ENCODE measurements around the gene PROB1. TPM values are rescaled to one million over a fixed set of nuclear protein-coding genes. Genes with fewer than 3 reads are reported as not detected.

Gene PROB1
- total RNA-seq, 1 experiment from 2014 or later, result 3.4 TPM

GRCh38 chr5:139395844-139396640 is 1.1 kb upstream of the PROB1 start:
- Histone ChIP-seq H2BK120ac (ENCODE audit: low read depth, low read length, poor library complexity, severe bottlenecking) (no peak overlapping the region), H3T11ph (ENCODE audit: low read length) (no peak overlapping the region), H4K8ac (replicated peaks; ENCODE audit: insufficient read length, low read depth, low read length) (no peak overlapping the region), H3K9me3 (ENCODE audit: control insufficient read depth, low read depth, low read length) (no peaks in the 10 kb centered on the region), H2AK5ac (ENCODE audit: insufficient read length, low read length) (no peak overlapping the region), H3K23ac (ENCODE audit: insufficient read length, low read depth, low read length) (no peak overlapping the region), H3K4ac (ENCODE audit: low read depth, low read length) (no peak overlapping the region), H3K9ac (ENCODE audit: extremely low read depth, insufficient read length, low read length) (no peak overlapping the region), H3K56ac (ENCODE audit: insufficient read length, low read depth, low read length) (no peak overlapping the region), H2BK15ac (ENCODE audit: low read depth, low read length) (no peak overlapping the region), H3K27ac (ENCODE audit: insufficient read length, low read depth, low read length) (no peak overlapping the region), H3K4me2 (ENCODE audit: insufficient read depth, insufficient read length, low read length) (no peak overlapping the region), H2AFZ (ENCODE audit: low read length) (no peak overlapping the region), H3K79me1 (ENCODE audit: insufficient read depth, low read depth, low read length, poor library complexity, severe bottlenecking) (no peaks in the 10 kb centered on the region), H4K91ac (ENCODE audit: insufficient read length, low read depth, low read length) (no peak overlapping the region), H4K20me1 (ENCODE audit: control insufficient read depth, insufficient read depth, insufficient read length) (peaks cover 2% of the 10 kb centered on the region), H3K14ac (ENCODE audit: insufficient read depth, low read length) (no peak overlapping the region), H3K27me3 (ENCODE audit: insufficient read depth, low read length) (peaks cover 8% of the 10 kb centered on the region), H2BK5ac (ENCODE audit: insufficient read length, low read length) (no peak overlapping the region), H2BK12ac (ENCODE audit: insufficient read length, low read depth, low read length) (no peak overlapping the region), H3K79me2 (ENCODE audit: insufficient read depth, low read length) (no peaks in the 10 kb centered on the region), H3K23me2 (ENCODE audit: insufficient read length, low read depth, low read length, poor library complexity, severe bottlenecking) (peaks cover 22% of the 10 kb centered on the region), H3K18ac (ENCODE audit: insufficient read length, low read depth, low read length) (no peak overlapping the region), H3K4me1 (ENCODE audit: insufficient read depth, low read length) (peaks cover 4% of the 10 kb centered on the region; the same call in 1 of the 2 replicates), H4K5ac (ENCODE audit: insufficient read length, low read depth, low read length) (no peak overlapping the region), H2BK20ac (ENCODE audit: low read depth, low read length, poor library complexity, severe bottlenecking) (no peak overlapping the region)
- Mint-ChIP-seq H3K4me1 (peaks cover 19 to 33% of the 10 kb centered on the region in 2 experiments), H3K27ac (peak overlapping the region in 1 of 3 experiments; percentile 34; a peak in 1 of 7 replicates), H3K9me3 (no peaks in the 10 kb centered on the region), H3K4me3 (no peak overlapping the region), H3K36me3 (ENCODE audit: insufficient read depth in 1 of 3, low read depth in 3 of 3) (peaks cover 4 to 17% (median 10%) of the 10 kb centered on the region in 3 experiments), H3K27me3 (ENCODE audit: low read depth) (peaks cover 31% of the 10 kb centered on the region)
- no peak for TF ChIP-seq CTCF (conservative IDR thresholded peaks at IDR 0.05)
- no CpG with 5 or more reads among the region's 8 CpGs for WGBS (ENCODE audit: extremely low coverage, insufficient read length, low lambda C conversion rate)
- DNase-seq, result no peak
